Activated T-cell treated with anti-CD3 and anti-CD28 coated beads, Interleukin-2, amount 50 U/mL, for 72 hours (primary cell): ENCODE results near the gene CHMP1B. TPM values are rescaled to one million over a fixed set of nuclear protein-coding genes. Genes with fewer than 3 reads are reported as not detected.

Experiments
- ATAC-seq, 2 donors: fragments of 150-1000 bp; cut with Tn5 transposase; replicated peaks in 1 of 2; 2 replicates each; pipeline ENCODE4 v1.10.0; 2021; ENCODE audit warnings: moderate library complexity in 2 of 2, mild to moderate bottlenecking in 1 of 2
- DNase-seq, 2 donors: peaks; one replicate each; pipeline ENCODE4 v3.0.0; 2021 to 2022; ENCODE audit warnings: mixed read lengths in 1 of 2
- H3K27ac Mint-ChIP-seq: one replicate; pipeline ENCODE4 v1.8.0; 2022; ENCODE audit warnings: mild to moderate bottlenecking, moderate library complexity, mixed read lengths
- H3K27me3 Mint-ChIP-seq: one replicate; pipeline ENCODE4 v1.8.0; 2022; ENCODE audit warnings: low read depth, mixed read lengths
- H3K36me3 Mint-ChIP-seq, 2 donors: one replicate each; pipeline ENCODE4 v1.8.0; 2022; ENCODE audit warnings: mixed read lengths in 2 of 2, mild to moderate bottlenecking in 1 of 2; ENCODE audit not compliant: insufficient read depth in 2 of 2
- H3K4me1 Mint-ChIP-seq: one replicate; pipeline ENCODE4 v1.8.0; 2022; ENCODE audit warnings: low read depth, mixed read lengths
- H3K4me3 Mint-ChIP-seq, 2 donors: one replicate each; pipeline ENCODE4 v1.8.0; 2022; ENCODE audit warnings: mild to moderate bottlenecking in 2 of 2, mixed read lengths in 2 of 2, moderate library complexity in 2 of 2
- H3K9me3 Mint-ChIP-seq, 2 donors: one replicate each; pipeline ENCODE4 v1.8.0; 2022; ENCODE audit warnings: mixed read lengths in 2 of 2
- total RNA-seq, 2 donors: library from RNA; stranded (reverse); gene quantifications; one replicate each; pipeline ENCODE4 v1.2.3, GENCODE V29; 2022

CHMP1B gene
- total RNA-seq, 2 donors from 2014 or later: 29.8 to 31.3 TPM

DNA sequence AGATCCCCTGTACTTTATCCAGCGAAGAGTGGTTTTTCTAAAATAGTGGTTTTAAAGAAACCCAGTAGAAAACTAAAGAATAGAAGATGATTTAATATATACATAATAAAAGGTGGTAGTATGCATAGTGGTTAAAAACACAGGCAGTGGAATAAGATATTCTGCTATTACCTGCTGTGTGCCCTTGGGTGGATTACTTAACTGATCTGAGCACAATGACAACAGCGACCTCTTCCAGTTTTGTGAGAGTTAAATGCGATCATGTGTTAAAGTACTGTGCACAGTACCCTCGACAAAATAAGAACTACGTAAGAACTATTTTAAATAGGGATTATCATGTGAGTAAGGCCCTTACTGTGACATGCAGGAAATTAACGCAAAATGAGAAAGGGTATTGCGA is 30.0 kb upstream of the CHMP1B start:
- Mint-ChIP-seq H3K9me3 (no peaks in the 10 kb centered on the region), H3K27me3 (no peaks in the 10 kb centered on the region), H3K4me1 (no peaks in the 10 kb centered on the region), H3K36me3 (no peaks in the 10 kb centered on the region), H3K4me3 (no peak overlapping the region), H3K27ac (no peak overlapping the region)
- ATAC-seq: no peak
- no peak for DNase-seq

- no peaks in the 10 kb centered on the region for H3K36me3 Mint-ChIP-seq
- no peaks in the 10 kb centered on the region for H3K27me3 Mint-ChIP-seq
- H3K4me1 Mint-ChIP-seq: no peaks in the 10 kb centered on the region
- DNase-seq (no peak), ATAC-seq (no peak)
- no peaks in the 10 kb centered on the region for H3K9me3 Mint-ChIP-seq
- no peak overlapping the region for H3K4me3 Mint-ChIP-seq
- no peak overlapping the region for H3K27ac Mint-ChIP-seq
These were observed 29.5 kb upstream of the CHMP1B start for GRCh38 chr18:11821643-11822237.

- H3K4me3 Mint-ChIP-seq: no peak overlapping the region
- H3K27me3 Mint-ChIP-seq: no peaks in the 10 kb centered on the region
- ATAC-seq (no peak), DNase-seq (no peak)
- H3K27ac Mint-ChIP-seq: no peak overlapping the region
- H3K9me3 Mint-ChIP-seq: no peaks in the 10 kb centered on the region
- H3K36me3 Mint-ChIP-seq: no peaks in the 10 kb centered on the region
- H3K4me1 Mint-ChIP-seq: no peaks in the 10 kb centered on the region
These were observed 27.7 kb upstream of the CHMP1B start for GRCh38 chr18:11823545-11823944.

DNA sequence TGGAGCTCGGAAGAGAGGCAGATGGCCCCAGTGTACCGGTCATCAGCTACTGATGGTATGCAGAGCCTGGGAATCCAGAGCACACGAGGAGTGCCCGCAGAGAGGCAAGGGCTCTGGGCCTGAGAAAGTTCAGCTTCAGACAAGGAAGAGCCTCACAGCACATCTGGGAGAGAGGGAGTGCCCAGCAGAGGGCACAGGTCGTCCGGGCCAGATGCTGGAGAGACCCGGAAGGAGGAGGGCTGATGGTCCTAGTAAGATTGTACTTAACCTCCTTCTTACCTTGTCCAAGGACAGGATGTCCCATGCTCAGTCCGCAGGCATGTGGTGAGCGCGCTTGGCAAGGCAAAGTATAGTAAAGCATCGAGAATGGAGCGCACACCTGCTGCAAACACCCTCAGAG is 24.4 kb upstream of the CHMP1B start:
- Mint-ChIP-seq H3K9me3 (no peaks in the 10 kb centered on the region), H3K4me3 (no peak overlapping the region), H3K36me3 (no peaks in the 10 kb centered on the region), H3K4me1 (no peaks in the 10 kb centered on the region), H3K27ac (no peak overlapping the region), H3K27me3 (no peaks in the 10 kb centered on the region)
- DNase-seq (no peak), ATAC-seq (no peak)

DNA sequence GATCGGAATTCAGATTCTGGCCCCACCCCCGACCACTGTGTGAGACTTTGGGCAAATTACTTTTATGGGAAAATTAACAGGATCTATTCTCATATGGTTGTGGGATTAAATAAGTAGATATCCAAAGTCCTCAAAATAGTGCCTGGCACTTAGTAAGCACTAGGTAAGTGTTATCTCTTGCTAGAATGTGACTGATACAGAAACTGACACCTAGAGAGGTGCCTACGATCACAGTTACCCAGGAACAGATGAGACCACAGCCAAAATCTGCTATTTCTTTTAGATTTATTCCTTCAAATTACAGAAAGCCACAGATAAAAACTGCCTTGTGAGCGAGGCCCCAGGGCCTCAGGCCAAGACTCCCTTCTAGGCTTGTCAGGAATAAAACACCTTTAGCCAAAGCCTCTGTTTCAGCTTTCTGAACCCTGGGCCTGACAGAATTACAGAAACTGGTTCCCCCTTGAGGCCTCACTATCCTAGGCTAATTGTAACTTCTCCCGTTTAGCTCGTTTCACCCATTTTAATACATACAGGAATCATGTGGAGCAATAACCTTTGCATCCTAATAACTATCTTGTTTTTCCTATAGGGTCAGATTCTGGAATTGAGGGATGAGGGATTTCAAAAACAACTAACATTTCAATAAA is 22.3 kb upstream of the CHMP1B start:
- Mint-ChIP-seq H3K4me1 (no peaks in the 10 kb centered on the region), H3K9me3 (no peaks in the 10 kb centered on the region), H3K27me3 (no peaks in the 10 kb centered on the region), H3K36me3 (no peaks in the 10 kb centered on the region), H3K4me3 (no peak overlapping the region), H3K27ac (no peak overlapping the region)
- DNase-seq (no peak), ATAC-seq (peak; percentile 51 to 61)

DNA sequence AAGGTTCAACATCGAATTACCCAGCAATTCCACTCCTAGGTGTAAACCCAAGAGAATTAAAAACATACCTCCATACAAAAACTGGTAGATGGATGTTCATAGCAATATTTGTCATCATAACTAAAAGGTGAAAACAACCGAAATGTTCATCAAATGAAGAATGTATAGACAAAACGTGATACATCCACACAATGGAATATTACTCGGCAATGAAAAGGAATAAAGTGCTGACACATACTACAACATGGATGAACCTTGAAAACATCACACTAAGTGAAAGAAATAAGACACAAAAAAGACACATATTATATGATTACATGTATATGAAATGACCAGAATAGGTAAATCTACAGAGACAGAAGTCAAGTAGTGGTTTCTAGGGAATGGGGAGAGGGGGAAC is 20.6 kb upstream of the CHMP1B start:
- Mint-ChIP-seq H3K36me3 (no peaks in the 10 kb centered on the region), H3K27me3 (no peaks in the 10 kb centered on the region), H3K4me3 (no peak overlapping the region), H3K4me1 (no peaks in the 10 kb centered on the region), H3K27ac (no peak overlapping the region), H3K9me3 (no peaks in the 10 kb centered on the region)
- DNase-seq (no peak), ATAC-seq (no peak)

GRCh38 chr18:11831921-11832320 is 19.3 kb upstream of the CHMP1B start:
- Mint-ChIP-seq H3K27ac (no peak overlapping the region), H3K27me3 (no peaks in the 10 kb centered on the region), H3K36me3 (no peaks in the 10 kb centered on the region), H3K4me3 (no peak overlapping the region), H3K9me3 (no peaks in the 10 kb centered on the region), H3K4me1 (no peaks in the 10 kb centered on the region)
- DNase-seq (no peak), ATAC-seq (no peak)

GRCh38 chr18:11834772-11835171 is 16.4 kb upstream of the CHMP1B start:
- no peak for ATAC-seq
- no peaks in the 10 kb centered on the region for H3K9me3 Mint-ChIP-seq
- no peaks in the 10 kb centered on the region for H3K36me3 Mint-ChIP-seq
- DNase-seq: no peak
- no peak overlapping the region for H3K4me3 Mint-ChIP-seq
- no peaks in the 10 kb centered on the region for H3K4me1 Mint-ChIP-seq
- H3K27me3 Mint-ChIP-seq: no peaks in the 10 kb centered on the region
- no peak overlapping the region for H3K27ac Mint-ChIP-seq

DNA sequence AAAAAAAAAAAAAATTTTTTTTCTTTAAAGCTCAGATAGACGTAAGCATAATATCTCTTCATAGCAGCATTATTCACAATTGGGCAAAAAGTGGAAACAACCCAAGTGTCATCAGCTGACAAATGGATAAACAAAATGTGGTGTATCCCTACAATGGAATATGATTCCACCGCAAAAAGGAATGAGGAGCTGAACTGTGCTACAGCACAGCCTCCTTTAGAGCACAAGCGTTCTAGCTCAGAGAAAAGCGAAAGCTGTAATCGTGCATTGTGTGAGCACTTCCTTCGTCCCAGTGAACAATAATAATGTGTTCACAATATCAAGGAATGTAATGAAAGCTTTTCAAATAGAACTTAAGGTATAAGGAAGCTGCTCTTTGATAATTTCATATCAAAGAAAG is 11.7 kb upstream of the CHMP1B start:
- Mint-ChIP-seq H3K36me3 (no peaks in the 10 kb centered on the region), H3K9me3 (no peaks in the 10 kb centered on the region), H3K27ac (no peak overlapping the region), H3K4me1 (no peaks in the 10 kb centered on the region), H3K4me3 (no peak overlapping the region), H3K27me3 (no peaks in the 10 kb centered on the region)
- no peak for ATAC-seq
- DNase-seq: no peak

- DNase-seq (no peak), ATAC-seq (no peak)
- Mint-ChIP-seq H3K27ac (no peak overlapping the region), H3K4me3 (no peak overlapping the region), H3K36me3 (no peaks in the 10 kb centered on the region), H3K27me3 (no peaks in the 10 kb centered on the region), H3K9me3 (no peaks in the 10 kb centered on the region), H3K4me1 (no peaks in the 10 kb centered on the region)
These were observed 10.7 kb upstream of the CHMP1B start for GRCh38 chr18:11840493-11840892.

GRCh38 chr18:11842562-11842961 is 8.7 kb upstream of the CHMP1B start:
- Mint-ChIP-seq H3K27me3 (no peaks in the 10 kb centered on the region), H3K9me3 (no peaks in the 10 kb centered on the region), H3K4me1 (no peaks in the 10 kb centered on the region), H3K36me3 (no peaks in the 10 kb centered on the region), H3K27ac (no peak overlapping the region), H3K4me3 (no peak overlapping the region)
- no peak for ATAC-seq
- no peak for DNase-seq

GRCh38 chr18:11844436-11844835 is 6.8 kb upstream of the CHMP1B start:
- Mint-ChIP-seq H3K27ac (no peak overlapping the region), H3K9me3 (no peaks in the 10 kb centered on the region), H3K27me3 (no peaks in the 10 kb centered on the region), H3K4me3 (no peak overlapping the region), H3K4me1 (no peaks in the 10 kb centered on the region), H3K36me3 (no peaks in the 10 kb centered on the region)
- ATAC-seq (no peak), DNase-seq (no peak)

DNA sequence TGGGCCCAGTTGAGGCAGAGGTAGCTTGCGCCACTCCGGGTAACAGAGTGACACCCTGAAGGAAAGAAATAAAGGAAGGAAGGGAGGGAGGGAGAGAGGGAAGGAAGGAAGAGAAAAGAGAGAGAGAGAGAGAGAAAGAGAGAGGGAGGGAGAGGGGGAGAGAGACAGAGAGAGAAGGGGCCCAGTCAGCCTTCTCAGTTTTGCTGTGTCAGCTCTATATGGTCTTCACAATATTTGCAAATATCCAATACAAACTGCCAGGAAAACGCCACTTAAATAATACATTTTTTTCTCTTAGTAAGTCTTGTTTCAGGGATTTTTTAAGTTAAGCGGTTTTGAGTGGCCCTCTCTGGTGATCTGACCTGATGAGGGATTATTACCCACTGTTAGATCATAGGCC is 5.6 kb upstream of the CHMP1B start:
- ATAC-seq: no peak
- peaks cover 11% of the 10 kb centered on the region for H3K4me1 Mint-ChIP-seq
- no peaks in the 10 kb centered on the region for H3K27me3 Mint-ChIP-seq

GRCh38 chr18:11847811-11848210 is 3.4 kb upstream of the CHMP1B start:
- peaks cover 2 to 7% of the 10 kb centered on the region in 2 donors for H3K36me3 Mint-ChIP-seq
- no peak for DNase-seq
- H3K27me3 Mint-ChIP-seq: no peaks in the 10 kb centered on the region
- H3K4me3 Mint-ChIP-seq: no peak overlapping the region
- H3K9me3 Mint-ChIP-seq: no peaks in the 10 kb centered on the region
- no peak overlapping the region for H3K27ac Mint-ChIP-seq
- ATAC-seq: no peak
- peaks cover 21% of the 10 kb centered on the region for H3K4me1 Mint-ChIP-seq

More for the DNA sequence above, 5.6 kb upstream of the CHMP1B start:
- H3K9me3 Mint-ChIP-seq: no peaks in the 10 kb centered on the region
- H3K4me3 Mint-ChIP-seq: no peak overlapping the region
- no peak for DNase-seq
- no peaks in the 10 kb centered on the region for H3K36me3 Mint-ChIP-seq
- H3K27ac Mint-ChIP-seq: peak overlapping the region; percentile 64
